ENCODE results near the gene SPOCD1.

The SPOCD1 gene

GRCh38 chr1:31811605-31812004, 4.2 kb downstream of the SPOCD1 start:
- DNase-seq (ENCODE audit: insufficient read length) (no peak), FAIRE-seq (no peak)
- TF ChIP-seq POLR2AphosphoS5 (IDR thresholded peaks at IDR 0.05; ENCODE audit: low read depth, low read length) (no peak), TAF1 (IDR thresholded peaks at IDR 0.05; ENCODE audit: borderline replicate concordance, low read depth, low read length) (no peak), POLR2A (IDR thresholded peaks at IDR 0.05; ENCODE audit: low read depth, low read length) (no peak)

GRCh38 chr1:31809698-31810097, 6.1 kb downstream of the SPOCD1 start:
- TF ChIP-seq POLR2A (IDR thresholded peaks at IDR 0.05; ENCODE audit: low read depth, low read length) = no peak
- no peak for TF ChIP-seq POLR2AphosphoS5 (IDR thresholded peaks at IDR 0.05; ENCODE audit: low read depth, low read length)
- TF ChIP-seq TAF1 (IDR thresholded peaks at IDR 0.05; ENCODE audit: borderline replicate concordance, low read depth, low read length) = no peak
- FAIRE-seq (no peak), DNase-seq (ENCODE audit: insufficient read length) (no peak)

GRCh38 chr1:31807273-31808048, 8.4 kb downstream of the SPOCD1 start:
- FAIRE-seq = no peak
- DNase-seq (ENCODE audit: insufficient read length) = no peak
- TF ChIP-seq POLR2AphosphoS5 (IDR thresholded peaks at IDR 0.05; ENCODE audit: low read depth, low read length) = no peak
- TF ChIP-seq POLR2A (IDR thresholded peaks at IDR 0.05; ENCODE audit: low read depth, low read length) = no peak
- no peak for TF ChIP-seq TAF1 (IDR thresholded peaks at IDR 0.05; ENCODE audit: borderline replicate concordance, low read depth, low read length)

GRCh38 chr1:31805318-31805717, 10.5 kb downstream of the SPOCD1 start:
- no peak for DNase-seq (ENCODE audit: insufficient read length)
- TF ChIP-seq POLR2AphosphoS5 (IDR thresholded peaks at IDR 0.05; ENCODE audit: low read depth, low read length) (no peak), POLR2A (IDR thresholded peaks at IDR 0.05; ENCODE audit: low read depth, low read length) (no peak), TAF1 (IDR thresholded peaks at IDR 0.05; ENCODE audit: borderline replicate concordance, low read depth, low read length) (no peak)
- FAIRE-seq = no peak

GRCh38 chr1:31804098-31804497, 11.7 kb downstream of the SPOCD1 start:
- DNase-seq (ENCODE audit: insufficient read length) (no peak), FAIRE-seq (no peak)
- TF ChIP-seq POLR2A (IDR thresholded peaks at IDR 0.05; ENCODE audit: low read depth, low read length) = no peak
- no peak for TF ChIP-seq TAF1 (IDR thresholded peaks at IDR 0.05; ENCODE audit: borderline replicate concordance, low read depth, low read length)
- no peak for TF ChIP-seq POLR2AphosphoS5 (IDR thresholded peaks at IDR 0.05; ENCODE audit: low read depth, low read length)

- no peak for FAIRE-seq
- no peak for DNase-seq (ENCODE audit: insufficient read length)
- TF ChIP-seq POLR2AphosphoS5 (IDR thresholded peaks at IDR 0.05; ENCODE audit: low read depth, low read length) (no peak), TAF1 (IDR thresholded peaks at IDR 0.05; ENCODE audit: borderline replicate concordance, low read depth, low read length) (no peak), POLR2A (IDR thresholded peaks at IDR 0.05; ENCODE audit: low read depth, low read length) (no peak)
Measured at GRCh38 chr1:31803610-31804009, 12.2 kb downstream of the SPOCD1 start.

- TF ChIP-seq POLR2AphosphoS5 (IDR thresholded peaks at IDR 0.05; ENCODE audit: low read depth, low read length) (no peak), POLR2A (IDR thresholded peaks at IDR 0.05; ENCODE audit: low read depth, low read length) (no peak), TAF1 (IDR thresholded peaks at IDR 0.05; ENCODE audit: borderline replicate concordance, low read depth, low read length) (no peak)
- no peak for DNase-seq (ENCODE audit: insufficient read length)
- no peak for FAIRE-seq
Measured at GRCh38 chr1:31802190-31803150, 13.4 kb downstream of the SPOCD1 start.

GRCh38 chr1:31801458-31801857, 14.4 kb downstream of the SPOCD1 start:
- no peak for FAIRE-seq
- TF ChIP-seq POLR2AphosphoS5 (IDR thresholded peaks at IDR 0.05; ENCODE audit: low read depth, low read length) = no peak
- TF ChIP-seq TAF1 (IDR thresholded peaks at IDR 0.05; ENCODE audit: borderline replicate concordance, low read depth, low read length) = no peak
- TF ChIP-seq POLR2A (IDR thresholded peaks at IDR 0.05; ENCODE audit: low read depth, low read length) = no peak
- no peak for DNase-seq (ENCODE audit: insufficient read length)

GRCh38 chr1:31800674-31800967, 15.2 kb downstream of the SPOCD1 start:
- TF ChIP-seq TAF1 (IDR thresholded peaks at IDR 0.05; ENCODE audit: borderline replicate concordance, low read depth, low read length) = no peak
- no peak for TF ChIP-seq POLR2A (IDR thresholded peaks at IDR 0.05; ENCODE audit: low read depth, low read length)
- no peak for DNase-seq (ENCODE audit: insufficient read length)
- FAIRE-seq = no peak

GRCh38 chr1:31799895-31800673, 15.7 kb downstream of the SPOCD1 start:
- DNase-seq (ENCODE audit: insufficient read length) = no peak
- no peak for FAIRE-seq
- TF ChIP-seq POLR2A (IDR thresholded peaks at IDR 0.05; ENCODE audit: low read depth, low read length) (no peak), TAF1 (IDR thresholded peaks at IDR 0.05; ENCODE audit: borderline replicate concordance, low read depth, low read length) (no peak), POLR2AphosphoS5 (IDR thresholded peaks at IDR 0.05; ENCODE audit: low read depth, low read length) (no peak)
